ENCODE measurements around the gene KIF11.

KIF11 gene

GRCh38 chr10:92699193-92699517 lies 106.2 kb downstream of the KIF11 start:
- no peaks in the 10 kb centered on the region for H3K9me3 ChIP-seq (ENCODE audit: control insufficient read depth, low read length)

GRCh38 chr10:92699518-92700381 lies 106.8 kb downstream of the KIF11 start:
- peaks cover 16% of the 10 kb centered on the region for H3K4me1 ChIP-seq (ENCODE audit: control insufficient read depth, insufficient read depth, low read length, poor library complexity, severe bottlenecking)
- H3K36me3 ChIP-seq (ENCODE audit: control insufficient read depth, insufficient read depth, low read length), result no peaks in the 10 kb centered on the region
- no peaks in the 10 kb centered on the region for H3K9me3 ChIP-seq (ENCODE audit: control insufficient read depth, low read length)
- H3K4me3 ChIP-seq (ENCODE audit: insufficient read depth, low read depth, low read length, poor library complexity, severe bottlenecking), result peak overlapping the region; percentile 33
- no peak overlapping the region for H3K27ac ChIP-seq (ENCODE audit: insufficient read depth, low read length, poor library complexity, severe bottlenecking)
- H3K27me3 ChIP-seq (replicated peaks; ENCODE audit: control insufficient read depth, insufficient read depth, low read length, poor library complexity, severe bottlenecking), result peaks cover 24% of the 10 kb centered on the region
- DNase-seq, result no peak

More at GRCh38 chr10:92699193-92699517, 106.2 kb downstream of the KIF11 start:
- H3K4me3 ChIP-seq (ENCODE audit: insufficient read depth, low read depth, low read length, poor library complexity, severe bottlenecking), result peak overlapping the region; percentile 33
- no peaks in the 10 kb centered on the region for H3K36me3 ChIP-seq (ENCODE audit: control insufficient read depth, insufficient read depth, low read length)
- H3K27ac ChIP-seq (ENCODE audit: insufficient read depth, low read length, poor library complexity, severe bottlenecking), result no peak overlapping the region
- peaks cover 24% of the 10 kb centered on the region for H3K27me3 ChIP-seq (replicated peaks; ENCODE audit: control insufficient read depth, insufficient read depth, low read length, poor library complexity, severe bottlenecking)
- no peak for DNase-seq
- peaks cover 16% of the 10 kb centered on the region for H3K4me1 ChIP-seq (ENCODE audit: control insufficient read depth, insufficient read depth, low read length, poor library complexity, severe bottlenecking)

- H3K36me3 ChIP-seq (ENCODE audit: control insufficient read depth, insufficient read depth, low read length), result no peaks in the 10 kb centered on the region
- H3K27me3 ChIP-seq (replicated peaks; ENCODE audit: control insufficient read depth, insufficient read depth, low read length, poor library complexity, severe bottlenecking), result peaks cover 22% of the 10 kb centered on the region
- no peak overlapping the region for H3K27ac ChIP-seq (ENCODE audit: insufficient read depth, low read length, poor library complexity, severe bottlenecking)
- H3K9me3 ChIP-seq (ENCODE audit: control insufficient read depth, low read length), result no peaks in the 10 kb centered on the region
- no peak overlapping the region for H3K4me3 ChIP-seq (ENCODE audit: insufficient read depth, low read depth, low read length, poor library complexity, severe bottlenecking)
- no peak for DNase-seq
- peaks cover 16% of the 10 kb centered on the region for H3K4me1 ChIP-seq (ENCODE audit: control insufficient read depth, insufficient read depth, low read length, poor library complexity, severe bottlenecking)
Observed at GRCh38 chr10:92702301-92702916, 109.5 kb downstream of the KIF11 start.
